Left ventricle myocardium inferior (tissue), 1 donor: ENCODE measurements around the gene PER1. TPM values are rescaled to one million over a fixed set of nuclear protein-coding genes. Genes with fewer than 3 reads are reported as not detected.

Experiments used
- DNase-seq: peaks from one replicate; pipeline ENCODE4 v3.0.0-alpha.2; 2020
- H3K27ac ChIP-seq: fragments of 200-600 bp; replicated peaks from 2 replicates; pipeline ENCODE4 v1.8.0; 2021
- H3K27me3 ChIP-seq: fragments of 200-600 bp; 2 replicates; pipeline ENCODE4 v1.8.0; 2021; ENCODE audit warnings: low read depth
- H3K36me3 ChIP-seq: fragments of 200-600 bp; 2 replicates; pipeline ENCODE4 v1.8.0; 2021
- H3K4me1 ChIP-seq: fragments of 200-600 bp; 2 replicates; pipeline ENCODE4 v1.8.0; 2021
- H3K4me3 ChIP-seq: fragments of 200-600 bp; 2 replicates; pipeline ENCODE4 v1.8.0; 2021; ENCODE audit warnings: mild to moderate bottlenecking, moderate library complexity
- H3K9me3 ChIP-seq: fragments of 200-600 bp; replicated peaks from 2 replicates; pipeline ENCODE4 v1.8.0; 2021
- intact Hi-C: fragments of 100-400 bp; cut with micrococcal nuclease; formaldehyde crosslinking; loops from one replicate; pipeline ENCODE4 v1.11.0; 2022
- total RNA-seq: library from RNA; stranded (reverse); fragmentation: NEBNext Ultra II Directional; extraction: Animal tissue kit (Norgen Biotek cat#: 25700); gene quantifications from one replicate; pipeline ENCODE4 v1.2.1, GENCODE V29; 2021
- TF ChIP-seq, protein P1 (sequence below): fragments of 200-600 bp; IDR thresholded peaks from 2 replicates; pipeline ENCODE4 v1.8.0; 2021; ENCODE audit warnings: antibody characterized with exemption, mild to moderate bottlenecking, borderline replicate concordance
- donor health status: DM: no; HTN: yes; CAD: no; lungs with severe emphysema.

PER1 gene
- total RNA-seq, 1 donor from 2014 or later = 109 TPM

DNA sequence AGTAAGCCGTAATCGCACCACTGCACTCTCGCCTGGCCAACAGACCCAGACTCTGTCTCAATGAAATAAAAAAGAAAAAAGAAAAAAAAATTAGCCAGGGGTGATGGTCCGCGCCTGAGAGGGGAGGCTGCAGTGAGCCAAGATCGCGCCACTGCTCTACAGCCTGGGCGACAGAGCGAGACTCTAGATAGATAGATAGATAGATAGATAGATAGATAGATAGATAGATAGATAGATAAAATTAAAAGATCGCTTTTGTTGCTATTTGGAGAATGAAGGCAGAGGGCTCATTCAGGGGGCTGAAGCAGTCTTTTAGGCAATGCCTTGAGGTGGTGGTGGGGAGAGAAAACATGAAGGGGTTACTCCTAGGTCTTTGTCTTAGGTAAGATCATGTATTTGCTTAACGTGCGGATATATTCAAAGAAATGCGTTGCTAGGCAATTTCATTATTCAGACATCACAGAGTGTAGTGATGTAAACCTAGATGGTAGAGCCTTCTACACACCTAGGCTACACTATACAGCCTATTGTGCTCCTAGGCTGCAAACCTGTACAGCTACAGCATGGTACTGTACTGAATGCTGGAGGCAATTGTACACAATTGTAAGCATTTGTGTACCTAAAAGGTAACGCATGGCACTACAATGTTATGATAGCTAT is 23.9 kb downstream of the PER1 start:
- Histone ChIP-seq H3K9me3 (no peaks in the 10 kb centered on the region), H3K4me3 (no peak overlapping the region), H3K4me1 (peaks cover 43% of the 10 kb centered on the region), H3K27ac (no peak overlapping the region), H3K36me3 (no peaks in the 10 kb centered on the region), H3K27me3 (peaks cover 35% of the 10 kb centered on the region)
- no peak for DNase-seq
- TF ChIP-seq, protein P1, sequence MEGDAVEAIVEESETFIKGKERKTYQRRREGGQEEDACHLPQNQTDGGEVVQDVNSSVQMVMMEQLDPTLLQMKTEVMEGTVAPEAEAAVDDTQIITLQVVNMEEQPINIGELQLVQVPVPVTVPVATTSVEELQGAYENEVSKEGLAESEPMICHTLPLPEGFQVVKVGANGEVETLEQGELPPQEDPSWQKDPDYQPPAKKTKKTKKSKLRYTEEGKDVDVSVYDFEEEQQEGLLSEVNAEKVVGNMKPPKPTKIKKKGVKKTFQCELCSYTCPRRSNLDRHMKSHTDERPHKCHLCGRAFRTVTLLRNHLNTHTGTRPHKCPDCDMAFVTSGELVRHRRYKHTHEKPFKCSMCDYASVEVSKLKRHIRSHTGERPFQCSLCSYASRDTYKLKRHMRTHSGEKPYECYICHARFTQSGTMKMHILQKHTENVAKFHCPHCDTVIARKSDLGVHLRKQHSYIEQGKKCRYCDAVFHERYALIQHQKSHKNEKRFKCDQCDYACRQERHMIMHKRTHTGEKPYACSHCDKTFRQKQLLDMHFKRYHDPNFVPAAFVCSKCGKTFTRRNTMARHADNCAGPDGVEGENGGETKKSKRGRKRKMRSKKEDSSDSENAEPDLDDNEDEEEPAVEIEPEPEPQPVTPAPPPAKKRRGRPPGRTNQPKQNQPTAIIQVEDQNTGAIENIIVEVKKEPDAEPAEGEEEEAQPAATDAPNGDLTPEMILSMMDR = no peak
- intact Hi-C loops = loop anchor here (10.0 kb wide), 1 partner anchor 57 kb away; no protein-coding TSS in a partner anchor

DNA sequence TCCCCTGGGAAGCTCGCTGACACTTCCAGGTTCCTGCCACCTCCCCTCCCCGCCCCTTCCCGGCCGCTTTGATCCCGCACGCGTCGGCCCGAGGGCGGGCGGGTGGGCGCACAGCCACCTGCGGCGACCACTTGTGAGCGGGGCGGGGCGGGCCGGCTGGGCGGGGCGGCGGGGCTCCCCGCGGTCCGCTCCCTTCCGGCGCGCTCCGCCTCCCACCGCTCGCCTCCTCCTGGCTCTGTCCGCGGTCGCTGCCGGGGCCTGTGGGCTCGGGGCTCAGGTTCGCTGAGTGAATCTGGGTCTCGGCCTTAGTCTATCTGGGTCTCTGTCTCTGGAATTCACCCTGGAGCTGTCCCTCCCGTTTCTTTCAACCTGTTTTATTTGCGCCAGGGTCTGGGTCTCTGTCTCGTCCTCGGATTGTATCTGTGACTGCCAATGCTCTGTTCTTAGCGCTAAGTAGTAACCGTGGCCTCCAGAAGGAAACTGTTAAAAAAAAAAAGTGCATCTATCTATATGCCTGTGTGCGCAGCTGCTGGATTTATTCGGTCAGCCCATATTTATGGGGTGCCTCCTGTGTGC is 25.6 kb downstream of the PER1 start:
- peaks cover 60% of the 10 kb centered on the region for H3K4me1 ChIP-seq
- H3K27me3 ChIP-seq = peaks cover 50% of the 10 kb centered on the region
- TF ChIP-seq, protein P1 = no peak
- DNase-seq = no peak
- peak overlapping the region; percentile 84 for H3K27ac ChIP-seq
- peak overlapping the region; percentile 84 for H3K4me3 ChIP-seq
- no peaks in the 10 kb centered on the region for H3K9me3 ChIP-seq
- intact Hi-C loops = loop anchor here (10.0 kb wide), 1 partner anchor 58 kb away; no protein-coding TSS in a partner anchor
- no peaks in the 10 kb centered on the region for H3K36me3 ChIP-seq

DNA sequence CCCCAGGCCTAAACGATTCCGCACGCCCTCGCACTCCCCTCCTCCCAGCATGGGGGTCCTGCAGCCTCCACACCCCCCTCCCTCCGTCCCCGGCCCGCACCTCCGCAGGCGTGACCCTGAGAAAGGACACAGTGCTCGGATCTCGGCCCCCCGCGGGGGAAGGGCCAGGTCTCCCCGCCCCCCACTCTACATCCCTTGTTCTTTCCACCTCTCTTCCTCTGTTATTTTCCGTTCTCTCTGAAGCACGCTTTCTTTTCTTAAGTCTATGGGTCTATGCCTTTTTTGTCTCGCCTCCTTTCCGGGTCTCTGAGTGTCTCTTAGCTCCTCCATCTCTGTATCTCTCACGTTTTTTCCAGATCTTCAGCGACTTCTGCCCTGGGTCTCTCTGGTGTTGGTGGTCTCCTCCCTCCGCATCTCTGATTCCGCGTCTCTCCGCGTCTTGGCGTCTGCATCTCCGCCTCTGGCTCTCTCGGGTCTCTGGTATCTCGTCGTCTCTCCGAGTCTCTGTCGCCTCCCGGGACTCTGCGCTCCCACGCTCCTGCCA is 26.2 kb downstream of the PER1 start:
- Histone ChIP-seq H3K36me3 (no peaks in the 10 kb centered on the region), H3K9me3 (no peaks in the 10 kb centered on the region), H3K4me3 (peak overlapping the region; percentile 84), H3K27ac (peak overlapping the region; percentile 84), H3K27me3 (peaks cover 50% of the 10 kb centered on the region), H3K4me1 (peaks cover 66% of the 10 kb centered on the region)
- TF ChIP-seq, protein P1 = no peak
- no peak for DNase-seq
- intact Hi-C loops = loop anchor here (10.0 kb wide), 1 partner anchor 59 kb away; no protein-coding TSS in a partner anchor

DNA sequence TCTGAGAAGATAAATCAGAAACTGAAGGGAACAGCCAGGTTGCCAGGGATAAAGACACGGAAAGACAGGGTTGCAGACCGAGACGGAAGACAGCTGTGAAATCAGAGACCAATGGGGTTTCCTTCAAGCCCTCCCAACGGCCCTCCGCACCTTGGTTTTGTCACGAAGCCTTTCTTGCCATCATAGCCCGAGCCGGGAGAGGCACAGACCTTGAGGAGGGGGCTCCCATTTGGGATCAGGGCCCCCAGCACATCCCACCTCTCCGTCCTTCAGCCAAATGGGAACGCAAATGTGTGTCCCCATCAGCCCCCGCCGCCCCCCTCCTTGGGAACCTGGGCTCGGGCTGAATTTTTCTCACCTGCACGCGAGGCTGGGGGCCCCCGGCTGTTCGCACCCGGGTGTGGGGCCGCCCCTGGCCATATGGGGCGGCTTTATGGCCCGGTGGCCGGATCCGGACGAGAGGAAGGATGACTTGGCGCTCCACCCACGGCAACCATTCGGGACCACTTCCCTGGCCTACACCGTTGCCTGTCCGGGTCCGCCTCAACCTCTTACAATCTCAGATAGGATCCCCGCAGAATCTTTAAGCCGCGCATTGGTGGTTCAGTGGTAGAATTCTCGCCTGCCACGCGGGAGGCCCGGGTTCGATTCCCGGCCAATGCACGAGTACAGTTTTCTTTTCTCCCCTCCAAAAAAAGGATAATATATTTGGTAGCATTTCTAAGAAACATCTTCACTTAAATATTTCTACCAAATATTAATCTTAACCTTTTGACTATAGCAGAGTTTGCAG is 26.9 kb downstream of the PER1 start:
- Histone ChIP-seq H3K4me1 (peaks cover 72% of the 10 kb centered on the region), H3K4me3 (peak overlapping the region; percentile 84), H3K27me3 (peaks cover 50% of the 10 kb centered on the region), H3K36me3 (no peaks in the 10 kb centered on the region), H3K9me3 (no peaks in the 10 kb centered on the region), H3K27ac (peak overlapping the region; percentile 84)
- peak; percentile 74 for DNase-seq
- TF ChIP-seq, protein P1 = no peak
- intact Hi-C loops = loop anchor here (10.0 kb wide), 1 partner anchor 59 kb away; no protein-coding TSS in a partner anchor
